Liver (tissue), 9 donors: ENCODE measurements around the gene HAUS7. TPM values are rescaled to one million over a fixed set of nuclear protein-coding genes. Genes with fewer than 3 reads are reported as not detected.

Source experiments
- DNase-seq: peaks from one replicate; pipeline ENCODE4 v3.0.0-alpha.2; 2017; ENCODE audit warnings: low spot score
- H3K27ac ChIP-seq, 2 donors: one replicate each; pipeline ENCODE4 v1.7.0; 2013; ENCODE audit warnings: inconsistent platforms in 2 of 2, low read length in 2 of 2, control low read depth in 1 of 2, low read depth in 1 of 2, mild to moderate bottlenecking in 1 of 2
- H3K27me3 ChIP-seq, 4 donors: one replicate each; pipeline versions ENCODE4 v1.6.1 to v1.7.0; 2013; ENCODE audit warnings: low read length in 3 of 4, inconsistent platforms in 1 of 4, mild to moderate bottlenecking in 1 of 4, moderate library complexity in 1 of 4; ENCODE audit not compliant: control insufficient read depth in 4 of 4, insufficient read depth in 4 of 4
- H3K36me3 ChIP-seq, 4 donors: one replicate each; pipeline versions ENCODE4 v1.6.1 to v1.7.0; 2013; ENCODE audit warnings: low read length in 3 of 4, mild to moderate bottlenecking in 3 of 4, low read depth in 1 of 4, moderate library complexity in 1 of 4; ENCODE audit not compliant: control insufficient read depth in 4 of 4, insufficient read depth in 3 of 4
- H3K4me1 ChIP-seq, 4 donors: one replicate each; pipeline versions ENCODE4 v1.6.1 to v1.7.0; 2013; ENCODE audit warnings: low read length in 3 of 4, mild to moderate bottlenecking in 3 of 4, moderate library complexity in 1 of 4; ENCODE audit not compliant: control insufficient read depth in 4 of 4, insufficient read depth in 4 of 4
- H3K4me3 ChIP-seq, 3 donors: one replicate each; pipeline versions ENCODE4 v1.6.1 to v1.7.0; 2013; ENCODE audit warnings: low read length in 3 of 3, control low read depth in 1 of 3, low read depth in 1 of 3, mild to moderate bottlenecking in 1 of 3
- H3K9ac ChIP-seq, 2 donors: one replicate each; pipeline ENCODE4 v1.7.0; 2013; ENCODE audit warnings: low read length in 2 of 2, mild to moderate bottlenecking in 2 of 2, moderate library complexity in 2 of 2, control low read depth in 1 of 2, low read depth in 1 of 2
- H3K9me3 ChIP-seq, 4 donors: one replicate each; pipeline versions ENCODE4 v1.6.1 to v1.7.0; 2013; ENCODE audit warnings: low read length in 3 of 4; ENCODE audit not compliant: control insufficient read depth in 4 of 4
- EGR1 ChIP-seq, 2 donors: IDR thresholded peaks; 2 replicates each; pipeline ENCODE4 v1.6.1; 2016 to 2018; ENCODE audit warnings: antibody characterized with exemption in 2 of 2, low read depth in 2 of 2
- FOXA1 ChIP-seq: IDR thresholded peaks from 2 replicates; pipeline ENCODE4 v1.6.1; 2016; ENCODE audit warnings: antibody characterized with exemption
- FOXA2 ChIP-seq: IDR thresholded peaks from 2 replicates; pipeline ENCODE4 v1.6.1; 2016; ENCODE audit warnings: antibody characterized with exemption
- GABPA ChIP-seq, 2 donors: IDR thresholded peaks in 1 of 2; conservative IDR thresholded peaks in 1 of 2; 2 replicates each; pipeline ENCODE4 v1.6.1; 2016; ENCODE audit warnings: antibody characterized with exemption in 2 of 2, mild to moderate bottlenecking in 1 of 2, moderate library complexity in 1 of 2
- HNF4A ChIP-seq, 2 donors: conservative IDR thresholded peaks; 2 replicates each; pipeline ENCODE4 v1.6.1; 2016; ENCODE audit warnings: antibody characterized with exemption in 2 of 2, mild to moderate bottlenecking in 2 of 2
- HNF4G ChIP-seq: IDR thresholded peaks from 2 replicates; pipeline ENCODE4 v1.6.1; 2016; ENCODE audit warnings: antibody characterized with exemption
- JUND ChIP-seq, 2 donors: IDR thresholded peaks; 2 replicates each; pipeline ENCODE4 v1.6.1; 2016; ENCODE audit warnings: antibody characterized with exemption in 2 of 2
- NR2F2 ChIP-seq: IDR thresholded peaks from 2 replicates; pipeline ENCODE4 v1.6.1; 2016; ENCODE audit warnings: antibody characterized with exemption
- RAD21 ChIP-seq, 2 donors: IDR thresholded peaks; 2 replicates each; pipeline ENCODE4 v1.6.1; 2016; ENCODE audit warnings: antibody characterized with exemption in 2 of 2, mild to moderate bottlenecking in 2 of 2
- RXRA ChIP-seq, 2 donors: IDR thresholded peaks; 2 replicates each; pipeline ENCODE4 v1.6.1; 2017 to 2018; ENCODE audit warnings: antibody characterized with exemption in 2 of 2, mild to moderate bottlenecking in 1 of 2
- SP1 ChIP-seq: IDR thresholded peaks from 2 replicates; pipeline ENCODE4 v1.6.1; 2018; ENCODE audit warnings: antibody characterized with exemption, mild to moderate bottlenecking
- TAF1 ChIP-seq: conservative IDR thresholded peaks from 2 replicates; pipeline ENCODE4 v1.6.1; 2016; ENCODE audit warnings: antibody characterized with exemption, mild to moderate bottlenecking
- YY1 ChIP-seq: IDR thresholded peaks from 2 replicates; pipeline ENCODE4 v1.6.1; 2016; ENCODE audit warnings: antibody characterized with exemption, mild to moderate bottlenecking
- WGBS: extraction: QIAGEN DNeasy Blood & Tissue Kit; methylation state at CpG from one replicate; pipeline ENCODE4 v1.1.7; 2013; 5-methylcytosine and 5-hydroxymethylcytosine counted together
- polyA plus RNA-seq, 2 donors: library from polyadenylated mRNA; stranded (reverse) in 1 of 2; unstranded in 1 of 2; fragments of 200-250 nt in 1 of 2; fragments of >200 nt in 1 of 2; fragmentation: Nextera tagmentation in 1 of 2; extraction: Ambion mirVana in 1 of 2; gene quantifications; one replicate each; pipeline versions ENCODE4 v1.2.1 to v1.2.3, GENCODE V29; 2013 to 2015
- total RNA-seq, 2 donors: library from RNA; depleted of rRNA; stranded (reverse); fragments of >200 nt; gene quantifications; one replicate each; pipeline ENCODE4 v1.2.3, GENCODE V29; 2014
- TF ChIP-seq, protein P1 (sequence below): IDR thresholded peaks from 2 replicates; pipeline ENCODE4 v1.6.1; 2016; ENCODE audit warnings: antibody characterized with exemption
- TF ChIP-seq, protein P2 (sequence below): fragments of 150-350 bp; IDR thresholded peaks from 2 replicates; pipeline ENCODE4 v1.5.1; 2017; ENCODE audit warnings: improper control_type of control experiment, low read depth, low read length; ENCODE audit not compliant: missing input control
- TF ChIP-seq, protein P3 (sequence below): IDR thresholded peaks from 2 replicates; pipeline ENCODE4 v1.6.1; 2016; ENCODE audit warnings: antibody characterized with exemption
- TF ChIP-seq, protein P4 (sequence below): IDR thresholded peaks from 2 replicates; pipeline ENCODE4 v1.6.1; 2016; ENCODE audit warnings: antibody characterized with exemption, mild to moderate bottlenecking
- TF ChIP-seq, protein P5 (sequence below): IDR thresholded peaks from 2 replicates; pipeline ENCODE4 v1.6.1; 2016; ENCODE audit warnings: antibody characterized with exemption
- donor health status: healthy.
- donor health status: healthy.
- donor health status: healthy.
- donor health status: healthy.
- donor health status: healthy.

The HAUS7 gene
- total and polyA plus RNA-seq, 4 donors, result 7.0 to 8.9 (median 7.8) TPM

DNA sequence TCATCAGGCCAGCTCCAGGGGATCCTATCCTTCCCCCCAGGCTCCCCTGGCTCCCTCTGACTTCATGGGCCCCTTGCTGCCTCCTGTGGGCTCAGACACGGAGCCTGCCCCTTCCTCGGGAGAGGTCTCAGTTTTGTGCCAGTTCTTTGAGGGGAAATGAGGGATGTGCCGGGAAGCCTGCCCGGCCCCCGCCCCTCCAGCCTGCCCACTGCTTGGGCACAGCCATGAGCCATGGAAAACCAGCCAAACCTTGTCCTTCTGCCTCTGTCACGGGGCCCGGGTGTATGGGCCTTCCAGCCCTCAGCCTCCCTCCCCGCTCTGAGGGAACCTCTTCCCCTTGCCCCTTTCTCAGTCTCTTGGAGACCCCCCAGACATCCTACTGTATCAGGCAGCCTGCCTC lies 31.2 kb upstream of the HAUS7 start:
- WGBS, result 87% methylated on average over 8 of the region's 8 CpGs
- TF ChIP-seq FOXA1 (no peak), NR2F2 (no peak), EGR1 (IDR thresholded peaks at IDR 0.05; ENCODE audit: low read depth in 2 of 2) (no peak), FOXA2 (no peak), HNF4A (conservative IDR thresholded peaks at IDR 0.05) (no peak), YY1 (no peak), RXRA (IDR thresholded peaks at IDR 0.05) (no peak)
- TF ChIP-seq, protein P1, sequence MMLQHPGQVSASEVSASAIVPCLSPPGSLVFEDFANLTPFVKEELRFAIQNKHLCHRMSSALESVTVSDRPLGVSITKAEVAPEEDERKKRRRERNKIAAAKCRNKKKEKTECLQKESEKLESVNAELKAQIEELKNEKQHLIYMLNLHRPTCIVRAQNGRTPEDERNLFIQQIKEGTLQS, result no peak
- TF ChIP-seq, protein P2, sequence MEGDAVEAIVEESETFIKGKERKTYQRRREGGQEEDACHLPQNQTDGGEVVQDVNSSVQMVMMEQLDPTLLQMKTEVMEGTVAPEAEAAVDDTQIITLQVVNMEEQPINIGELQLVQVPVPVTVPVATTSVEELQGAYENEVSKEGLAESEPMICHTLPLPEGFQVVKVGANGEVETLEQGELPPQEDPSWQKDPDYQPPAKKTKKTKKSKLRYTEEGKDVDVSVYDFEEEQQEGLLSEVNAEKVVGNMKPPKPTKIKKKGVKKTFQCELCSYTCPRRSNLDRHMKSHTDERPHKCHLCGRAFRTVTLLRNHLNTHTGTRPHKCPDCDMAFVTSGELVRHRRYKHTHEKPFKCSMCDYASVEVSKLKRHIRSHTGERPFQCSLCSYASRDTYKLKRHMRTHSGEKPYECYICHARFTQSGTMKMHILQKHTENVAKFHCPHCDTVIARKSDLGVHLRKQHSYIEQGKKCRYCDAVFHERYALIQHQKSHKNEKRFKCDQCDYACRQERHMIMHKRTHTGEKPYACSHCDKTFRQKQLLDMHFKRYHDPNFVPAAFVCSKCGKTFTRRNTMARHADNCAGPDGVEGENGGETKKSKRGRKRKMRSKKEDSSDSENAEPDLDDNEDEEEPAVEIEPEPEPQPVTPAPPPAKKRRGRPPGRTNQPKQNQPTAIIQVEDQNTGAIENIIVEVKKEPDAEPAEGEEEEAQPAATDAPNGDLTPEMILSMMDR, result no peak
- TF ChIP-seq, protein P3, sequence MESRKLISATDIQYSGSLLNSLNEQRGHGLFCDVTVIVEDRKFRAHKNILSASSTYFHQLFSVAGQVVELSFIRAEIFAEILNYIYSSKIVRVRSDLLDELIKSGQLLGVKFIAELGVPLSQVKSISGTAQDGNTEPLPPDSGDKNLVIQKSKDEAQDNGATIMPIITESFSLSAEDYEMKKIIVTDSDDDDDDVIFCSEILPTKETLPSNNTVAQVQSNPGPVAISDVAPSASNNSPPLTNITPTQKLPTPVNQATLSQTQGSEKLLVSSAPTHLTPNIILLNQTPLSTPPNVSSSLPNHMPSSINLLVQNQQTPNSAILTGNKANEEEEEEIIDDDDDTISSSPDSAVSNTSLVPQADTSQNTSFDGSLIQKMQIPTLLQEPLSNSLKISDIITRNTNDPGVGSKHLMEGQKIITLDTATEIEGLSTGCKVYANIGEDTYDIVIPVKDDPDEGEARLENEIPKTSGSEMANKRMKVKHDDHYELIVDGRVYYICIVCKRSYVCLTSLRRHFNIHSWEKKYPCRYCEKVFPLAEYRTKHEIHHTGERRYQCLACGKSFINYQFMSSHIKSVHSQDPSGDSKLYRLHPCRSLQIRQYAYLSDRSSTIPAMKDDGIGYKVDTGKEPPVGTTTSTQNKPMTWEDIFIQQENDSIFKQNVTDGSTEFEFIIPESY, result no peak
- TF ChIP-seq, protein P4, sequence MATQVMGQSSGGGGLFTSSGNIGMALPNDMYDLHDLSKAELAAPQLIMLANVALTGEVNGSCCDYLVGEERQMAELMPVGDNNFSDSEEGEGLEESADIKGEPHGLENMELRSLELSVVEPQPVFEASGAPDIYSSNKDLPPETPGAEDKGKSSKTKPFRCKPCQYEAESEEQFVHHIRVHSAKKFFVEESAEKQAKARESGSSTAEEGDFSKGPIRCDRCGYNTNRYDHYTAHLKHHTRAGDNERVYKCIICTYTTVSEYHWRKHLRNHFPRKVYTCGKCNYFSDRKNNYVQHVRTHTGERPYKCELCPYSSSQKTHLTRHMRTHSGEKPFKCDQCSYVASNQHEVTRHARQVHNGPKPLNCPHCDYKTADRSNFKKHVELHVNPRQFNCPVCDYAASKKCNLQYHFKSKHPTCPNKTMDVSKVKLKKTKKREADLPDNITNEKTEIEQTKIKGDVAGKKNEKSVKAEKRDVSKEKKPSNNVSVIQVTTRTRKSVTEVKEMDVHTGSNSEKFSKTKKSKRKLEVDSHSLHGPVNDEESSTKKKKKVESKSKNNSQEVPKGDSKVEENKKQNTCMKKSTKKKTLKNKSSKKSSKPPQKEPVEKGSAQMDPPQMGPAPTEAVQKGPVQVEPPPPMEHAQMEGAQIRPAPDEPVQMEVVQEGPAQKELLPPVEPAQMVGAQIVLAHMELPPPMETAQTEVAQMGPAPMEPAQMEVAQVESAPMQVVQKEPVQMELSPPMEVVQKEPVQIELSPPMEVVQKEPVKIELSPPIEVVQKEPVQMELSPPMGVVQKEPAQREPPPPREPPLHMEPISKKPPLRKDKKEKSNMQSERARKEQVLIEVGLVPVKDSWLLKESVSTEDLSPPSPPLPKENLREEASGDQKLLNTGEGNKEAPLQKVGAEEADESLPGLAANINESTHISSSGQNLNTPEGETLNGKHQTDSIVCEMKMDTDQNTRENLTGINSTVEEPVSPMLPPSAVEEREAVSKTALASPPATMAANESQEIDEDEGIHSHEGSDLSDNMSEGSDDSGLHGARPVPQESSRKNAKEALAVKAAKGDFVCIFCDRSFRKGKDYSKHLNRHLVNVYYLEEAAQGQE, result no peak
- TF ChIP-seq, protein P5, sequence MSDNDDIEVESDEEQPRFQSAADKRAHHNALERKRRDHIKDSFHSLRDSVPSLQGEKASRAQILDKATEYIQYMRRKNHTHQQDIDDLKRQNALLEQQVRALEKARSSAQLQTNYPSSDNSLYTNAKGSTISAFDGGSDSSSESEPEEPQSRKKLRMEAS, result no peak

DNA sequence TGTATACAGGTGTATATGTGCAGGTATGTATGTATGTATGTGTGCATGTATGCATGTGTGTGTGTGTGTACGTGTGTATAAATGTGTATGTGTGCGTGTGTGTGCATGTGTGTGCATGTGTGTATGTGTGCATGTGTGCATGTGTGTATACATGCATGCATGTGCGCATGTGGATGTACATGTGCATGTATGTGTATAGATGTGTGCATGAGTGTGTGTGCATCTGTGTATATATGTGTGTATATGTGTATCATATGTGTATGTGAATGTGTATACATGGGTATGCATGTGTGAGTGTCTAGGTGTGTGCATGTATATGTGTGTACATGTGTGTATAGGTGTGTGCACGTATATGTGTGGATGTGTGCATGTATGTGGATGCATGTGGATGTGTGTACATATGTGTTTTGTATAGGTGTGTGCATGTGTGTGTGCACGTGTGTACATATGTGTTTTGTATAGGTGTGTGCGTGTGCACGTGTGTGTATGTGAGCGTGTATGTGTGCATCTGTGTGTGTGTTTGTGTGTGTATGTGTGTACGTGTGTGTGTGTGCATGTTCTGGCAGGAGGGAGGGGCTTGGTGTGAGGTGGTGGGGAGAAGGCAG lies 30.4 kb upstream of the HAUS7 start:
- H3K4me1 ChIP-seq, result no peaks in the 10 kb centered on the region
- no peaks in the 10 kb centered on the region for H3K9me3 ChIP-seq
- H3K36me3 ChIP-seq, result no peaks in the 10 kb centered on the region
- WGBS, result 80% methylated on average over 9 of the region's 9 CpGs
- H3K27me3 ChIP-seq, result no peaks in the 10 kb centered on the region
- no peak overlapping the region for H3K27ac ChIP-seq
- DNase-seq, result no peak
- H3K4me3 ChIP-seq, result no peak overlapping the region
- H3K9ac ChIP-seq, result no peak overlapping the region
- TF ChIP-seq RXRA (IDR thresholded peaks at IDR 0.05) (no peak), GABPA (IDR thresholded peaks at IDR 0.05 in 1 of 2, conservative IDR thresholded peaks at IDR 0.05 in 1 of 2) (no peak), SP1 (no peak), FOXA1 (no peak), FOXA2 (no peak), TAF1 (no peak), RAD21 (IDR thresholded peaks at IDR 0.05) (no peak), JUND (IDR thresholded peaks at IDR 0.05) (no peak), NR2F2 (no peak), HNF4G (no peak), HNF4A (conservative IDR thresholded peaks at IDR 0.05) (no peak), YY1 (no peak)
- TF ChIP-seq, protein P3, result no peak
- TF ChIP-seq, protein P2, result no peak
- TF ChIP-seq, protein P5, result no peak
- TF ChIP-seq, protein P1, result no peak

More for the DNA sequence above, 31.2 kb upstream of the HAUS7 start:
- DNase-seq, result no peak
- no peak overlapping the region for H3K4me3 ChIP-seq
- no peak overlapping the region for H3K27ac ChIP-seq
- H3K36me3 ChIP-seq, result no peaks in the 10 kb centered on the region
- no peak overlapping the region for H3K9ac ChIP-seq
- no peaks in the 10 kb centered on the region for H3K27me3 ChIP-seq
- no peaks in the 10 kb centered on the region for H3K9me3 ChIP-seq
- no peaks in the 10 kb centered on the region for H3K4me1 ChIP-seq
